ENCODE results near the gene GNG4.
A peak's percentile ranks its signal among the peaks of the same experiment; 100 is the strongest.
"Not testable (repeated sequence)": the region's sequence is repeated elsewhere in the genome, so short reads cannot be mapped to it uniquely, and the experiment has no call there.

Gene GNG4

DNA sequence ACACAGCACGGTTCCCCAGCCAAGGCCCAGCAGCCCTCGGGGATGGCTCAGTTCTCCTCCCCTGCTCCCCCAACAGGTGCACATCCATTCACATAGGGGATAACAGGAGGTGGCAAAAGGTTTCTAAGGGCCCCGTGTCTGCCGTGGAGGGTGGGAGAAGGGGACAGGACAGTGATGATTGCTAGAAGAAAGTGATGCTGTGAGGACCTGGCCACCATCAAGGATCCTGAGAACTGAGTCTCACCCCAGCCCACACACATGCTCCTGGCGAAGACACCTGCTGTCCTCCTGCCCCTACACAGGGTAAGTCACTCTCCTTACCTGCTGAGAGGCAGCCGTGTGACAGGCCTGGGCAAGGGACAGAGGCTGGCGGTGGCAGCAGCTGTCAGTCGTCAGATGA, 54.5 kb downstream of the GNG4 start:
- no peak overlapping the region for H3K4me3 ChIP-seq (ENCODE audit: low read length)
- TF ChIP-seq, protein P1, sequence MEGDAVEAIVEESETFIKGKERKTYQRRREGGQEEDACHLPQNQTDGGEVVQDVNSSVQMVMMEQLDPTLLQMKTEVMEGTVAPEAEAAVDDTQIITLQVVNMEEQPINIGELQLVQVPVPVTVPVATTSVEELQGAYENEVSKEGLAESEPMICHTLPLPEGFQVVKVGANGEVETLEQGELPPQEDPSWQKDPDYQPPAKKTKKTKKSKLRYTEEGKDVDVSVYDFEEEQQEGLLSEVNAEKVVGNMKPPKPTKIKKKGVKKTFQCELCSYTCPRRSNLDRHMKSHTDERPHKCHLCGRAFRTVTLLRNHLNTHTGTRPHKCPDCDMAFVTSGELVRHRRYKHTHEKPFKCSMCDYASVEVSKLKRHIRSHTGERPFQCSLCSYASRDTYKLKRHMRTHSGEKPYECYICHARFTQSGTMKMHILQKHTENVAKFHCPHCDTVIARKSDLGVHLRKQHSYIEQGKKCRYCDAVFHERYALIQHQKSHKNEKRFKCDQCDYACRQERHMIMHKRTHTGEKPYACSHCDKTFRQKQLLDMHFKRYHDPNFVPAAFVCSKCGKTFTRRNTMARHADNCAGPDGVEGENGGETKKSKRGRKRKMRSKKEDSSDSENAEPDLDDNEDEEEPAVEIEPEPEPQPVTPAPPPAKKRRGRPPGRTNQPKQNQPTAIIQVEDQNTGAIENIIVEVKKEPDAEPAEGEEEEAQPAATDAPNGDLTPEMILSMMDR (conservative IDR thresholded peaks at IDR 0.05; ENCODE audit: low read length): no peak
- no peak for DNase-seq (ENCODE audit: low read depth)

GRCh38 chr1:235594281-235594895, 55.2 kb downstream of the GNG4 start:
- not testable (repeated sequence) for H3K4me3 ChIP-seq (ENCODE audit: low read length); DNase-seq (ENCODE audit: low read depth)

DNA sequence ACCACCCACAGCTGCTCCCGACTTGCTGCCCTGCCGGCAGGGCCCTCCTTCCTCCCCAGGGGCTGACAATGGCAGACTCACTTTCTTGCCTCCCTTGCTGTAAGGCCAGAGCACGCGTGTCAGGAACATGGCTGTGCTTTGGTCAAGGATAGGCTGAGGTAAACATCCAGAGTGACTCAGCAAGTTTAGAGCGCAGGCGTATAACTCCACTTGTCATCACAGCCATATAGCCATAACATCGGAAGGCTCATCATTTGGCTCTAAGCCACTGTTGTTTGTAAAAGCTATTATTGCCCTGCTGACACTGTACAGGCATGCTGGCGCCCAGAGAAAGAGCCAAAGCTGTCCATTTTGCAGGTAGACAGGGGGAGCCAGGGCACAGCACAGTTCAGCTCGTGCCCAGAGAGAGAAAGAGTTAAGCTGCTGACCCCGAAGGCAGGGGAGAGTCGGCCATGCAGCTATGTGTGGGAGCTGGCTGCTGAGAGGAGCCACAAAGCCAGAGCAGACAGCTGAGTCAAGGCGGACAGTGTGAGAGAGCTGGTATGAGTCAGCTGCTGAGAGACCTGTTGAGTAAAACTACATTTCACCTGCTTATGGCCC, 60.6 kb downstream of the GNG4 start:
- no peak overlapping the region for H3K4me3 ChIP-seq (ENCODE audit: low read length)
- TF ChIP-seq, protein P1 (conservative IDR thresholded peaks at IDR 0.05; ENCODE audit: low read length): no peak
- DNase-seq (ENCODE audit: low read depth): peak; percentile 30

- H3K4me3 ChIP-seq (ENCODE audit: low read length): no peak overlapping the region
- TF ChIP-seq, protein P1 (conservative IDR thresholded peaks at IDR 0.05; ENCODE audit: low read length): no peak
Measured at GRCh38 chr1:235588156-235588555, 61.4 kb downstream of the GNG4 start.

DNA sequence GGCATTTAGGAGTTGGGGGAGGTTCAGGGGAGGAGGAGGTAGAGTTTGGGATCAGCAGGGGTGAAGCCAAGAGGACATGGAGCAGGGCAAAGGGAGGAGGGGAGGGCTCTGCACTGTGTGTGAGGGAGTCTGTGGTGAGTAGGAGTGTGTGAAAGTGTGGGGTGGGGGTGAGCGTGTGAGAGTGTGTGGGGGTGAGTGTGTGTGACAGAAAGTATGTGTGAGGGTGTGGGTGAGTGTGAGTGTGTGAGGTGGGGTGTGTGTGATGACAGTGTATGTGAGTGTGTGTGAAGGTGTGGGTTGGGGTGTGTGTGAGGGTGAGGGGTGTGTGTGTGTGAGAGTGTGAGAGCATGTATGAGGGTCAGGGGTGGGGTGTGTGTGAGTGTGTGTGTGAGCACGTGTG, 62.6 kb downstream of the GNG4 start:
- TF ChIP-seq, protein P1 (conservative IDR thresholded peaks at IDR 0.05; ENCODE audit: low read length): no peak
- no peak for DNase-seq (ENCODE audit: low read depth)
- H3K4me3 ChIP-seq (ENCODE audit: low read length): no peak overlapping the region

More at GRCh38 chr1:235588156-235588555, 61.4 kb downstream of the GNG4 start:
- DNase-seq (ENCODE audit: low read depth): no peak

GRCh38 chr1:235586413-235586812, 63.2 kb downstream of the GNG4 start:
- TF ChIP-seq, protein P1 (conservative IDR thresholded peaks at IDR 0.05; ENCODE audit: low read length): no peak
- DNase-seq (ENCODE audit: low read depth): no peak
- H3K4me3 ChIP-seq (ENCODE audit: low read length): no peak overlapping the region

GRCh38 chr1:235584973-235585372, 64.6 kb downstream of the GNG4 start:
- DNase-seq (ENCODE audit: low read depth): no peak
- TF ChIP-seq, protein P1 (conservative IDR thresholded peaks at IDR 0.05; ENCODE audit: low read length): no peak
- no peak overlapping the region for H3K4me3 ChIP-seq (ENCODE audit: low read length)
